ENCODE measurements around the gene TEX48.

GRCh38 chr9:114643001-114643400 is 39.0 kb downstream of the TEX48 start:
- no peak for TF ChIP-seq CTCF (IDR thresholded peaks at IDR 0.05)
- no peak for TF ChIP-seq SIN3A (IDR thresholded peaks at IDR 0.05; ENCODE audit: borderline replicate concordance, insufficient read depth, low read depth, low read length)
